SK-N-SH (cell line): Measurements from ENCODE around the gene SUMF2. TPM values are rescaled to one million over a fixed set of nuclear protein-coding genes. Genes with fewer than 3 reads are reported as not detected.

Experiments
- CTCF ChIA-PET: fragments of 300-600, 350-600 bp; formaldehyde crosslinking; extraction: SDS; loops from one replicate; lab custom pipeline; 2021; lab: Yijun Ruan, JAX
- POLR2A ChIA-PET: fragments of 350-600 bp; sonication (Branson Sonifier 250); formaldehyde crosslinking; extraction: SDS; loops from one replicate; lab custom pipeline; 2020; ENCODE audit warnings: antibody characterized with exemption, inconsistent platforms; lab: Yijun Ruan, JAX
- DNase-seq: peaks from one replicate; pipeline ENCODE4 v3.0.0; 2012
- H2AFZ ChIP-seq: fragments of 200-600 bp; sonication (generic); 2 replicates; pipeline ENCODE4 v1.8.1; 2016; ENCODE audit warnings: antibody characterized with exemption, mild to moderate bottlenecking, low read depth
- H3F3A ChIP-seq: fragments of 200-600 bp; sonication (generic); replicated peaks from 2 replicates; pipeline ENCODE3; 2016; ENCODE audit warnings: antibody characterized with exemption, mild to moderate bottlenecking; ENCODE audit not compliant: insufficient read depth
- H3K27ac ChIP-seq, 2 experiments: fragments of 200-500 bp in 1 of 2; fragments of 200-600 bp in 1 of 2; sonication (Bioruptor generic) in 1 of 2; sonication (generic), shearing (Covaris generic) in 1 of 2; 2 replicates each; pipeline versions ENCODE4 v1.5.1 to v1.6.1; 2014 to 2016; ENCODE audit warnings: low read depth in 2 of 2, inconsistent platforms in 1 of 2, low read length in 1 of 2, mild to moderate bottlenecking in 1 of 2, mixed read lengths in 1 of 2
- H3K27me3 ChIP-seq: fragments of 200-600 bp; sonication (generic), shearing (Covaris generic); 2 replicates; pipeline ENCODE4 v1.6.1; 2016; ENCODE audit warnings: mixed run types; ENCODE audit not compliant: insufficient read depth
- H3K36me3 ChIP-seq, 2 experiments: fragments of 200-500 bp in 1 of 2; fragments of 200-600 bp in 1 of 2; sonication (Bioruptor generic) in 1 of 2; sonication (generic) in 1 of 2; replicated peaks in 1 of 2; 2 replicates each; pipeline versions ENCODE3 to v1.5.1; 2014 to 2016; ENCODE audit warnings: low read length in 1 of 2, mild to moderate bottlenecking in 1 of 2; ENCODE audit not compliant: insufficient read depth in 2 of 2, control insufficient read depth in 1 of 2
- H3K4me1 ChIP-seq, 2 experiments: fragments of 200-500 bp in 1 of 2; fragments of 200-600 bp in 1 of 2; sonication (Bioruptor generic) in 1 of 2; sonication (generic), shearing (Covaris generic) in 1 of 2; 2 replicates each; pipeline versions ENCODE4 v1.5.1 to v1.6.1; 2014 to 2016; ENCODE audit warnings: low read depth in 1 of 2, low read length in 1 of 2, mixed run types in 1 of 2; ENCODE audit not compliant: insufficient read depth in 2 of 2, control insufficient read depth in 1 of 2
- H3K4me2 ChIP-seq: fragments of 200-600 bp; sonication (generic), shearing (Covaris generic); 2 replicates; pipeline ENCODE4 v1.6.1; 2017; ENCODE audit warnings: mixed run types
- H3K4me3 ChIP-seq, 2 experiments: fragments of 200-500 bp in 1 of 2; fragments of 200-600 bp in 1 of 2; sonication (Bioruptor generic) in 1 of 2; sonication (generic), shearing (Covaris generic) in 1 of 2; 2 replicates each; pipeline versions ENCODE4 v1.5.1 to v1.8.1; 2014 to 2016; ENCODE audit warnings: low read depth in 2 of 2, inconsistent platforms in 1 of 2, low read length in 1 of 2, mild to moderate bottlenecking in 1 of 2, mixed read lengths in 1 of 2, moderate library complexity in 1 of 2
- H3K79me2 ChIP-seq: fragments of 200-600 bp; sonication (generic); 2 replicates; pipeline ENCODE4 v1.8.1; 2017; ENCODE audit warnings: mild to moderate bottlenecking; ENCODE audit not compliant: insufficient read depth
- H3K9ac ChIP-seq: fragments of 200-600 bp; sonication (generic); 2 replicates; pipeline ENCODE4 v1.6.1; 2017; ENCODE audit warnings: mixed run types
- H3K9me2 ChIP-seq: fragments of 200-600 bp; sonication (generic); 2 replicates; pipeline ENCODE4 v1.6.1; 2017; ENCODE audit warnings: mixed run types
- H3K9me3 ChIP-seq: fragments of 200-600 bp; sonication (generic); 2 replicates; pipeline ENCODE4 v1.6.1; 2017; ENCODE audit warnings: mixed run types, mild to moderate bottlenecking, moderate library complexity
- H4K20me1 ChIP-seq: fragments of 200-600 bp; sonication (generic); 2 replicates; pipeline ENCODE4 v1.6.1; 2017; ENCODE audit warnings: mild to moderate bottlenecking, mixed run types; ENCODE audit not compliant: insufficient read depth
- ELF1 ChIP-seq: IDR thresholded peaks from 2 replicates; pipeline ENCODE4 v1.4.0; 2012
- EP300 ChIP-seq, 2 experiments: IDR thresholded peaks; 2 replicates each; pipeline versions ENCODE4 v1.4.0 to v1.6.1; 2012; ENCODE audit warnings: borderline replicate concordance in 1 of 2, low read depth in 1 of 2, low read length in 1 of 2
- FOSL2 ChIP-seq: IDR thresholded peaks from 2 replicates; pipeline ENCODE4 v1.4.0; 2012; ENCODE audit warnings: low read depth, mild to moderate bottlenecking, moderate library complexity, borderline replicate concordance
- FOXM1 ChIP-seq: IDR thresholded peaks from 2 replicates; pipeline ENCODE4 v1.4.0; 2012; ENCODE audit warnings: low read depth, mild to moderate bottlenecking
- GABPA ChIP-seq: IDR thresholded peaks from 2 replicates; pipeline ENCODE4 v1.4.0; 2012; ENCODE audit warnings: low read depth, mild to moderate bottlenecking
- MEF2A ChIP-seq: IDR thresholded peaks from 2 replicates; pipeline ENCODE4 v1.4.0; 2012; ENCODE audit warnings: low read depth, borderline replicate concordance
- NFIC ChIP-seq: IDR thresholded peaks from 2 replicates; pipeline ENCODE4 v1.4.0; 2012; ENCODE audit warnings: borderline replicate concordance
- POLR2AphosphoS5 ChIP-seq: IDR thresholded peaks from 2 replicates; pipeline ENCODE4 v1.6.1; 2012; ENCODE audit warnings: low read depth, low read length
- RFX5 ChIP-seq: IDR thresholded peaks from 2 replicates; pipeline ENCODE4 v1.6.1; 2012; ENCODE audit warnings: mild to moderate bottlenecking, improper control_type of control experiment, low read length
- RXRA ChIP-seq: IDR thresholded peaks from 2 replicates; pipeline ENCODE4 v1.4.0; 2012; ENCODE audit warnings: low read depth, mild to moderate bottlenecking, borderline replicate concordance
- SIN3A ChIP-seq: IDR thresholded peaks from 2 replicates; pipeline ENCODE4 v1.6.1; 2012; ENCODE audit warnings: low read depth, mild to moderate bottlenecking, low read length, moderate library complexity, borderline replicate concordance
- USF1 ChIP-seq: IDR thresholded peaks from 2 replicates; pipeline ENCODE4 v1.4.0; 2012; ENCODE audit warnings: low read depth, borderline replicate concordance
- USF2 ChIP-seq: fragments of 150-350 bp; IDR thresholded peaks from 2 replicates; pipeline ENCODE4 v1.6.1; 2017; ENCODE audit warnings: antibody characterized with exemption, low read length, low read depth, borderline replicate concordance
- WGBS: methylation state at CpG from one replicate; pipeline ENCODE4 v1.1.6; 2017; ENCODE audit warnings: low lambda C conversion rate; 5-methylcytosine and 5-hydroxymethylcytosine counted together
- polyA plus RNA-seq, 3 experiments: library from polyadenylated mRNA; depleted of rRNA; stranded (reverse); fragments of >200 nt; gene quantifications; 2 replicates each; pipeline ENCODE4 v1.2.3, GENCODE V29; 2012
- TF ChIP-seq, protein P1 (sequence below): IDR thresholded peaks from 2 replicates; pipeline ENCODE4; 2012
- TF ChIP-seq, protein P2 (sequence below): fragments of 150-350 bp; IDR thresholded peaks from 2 replicates; pipeline ENCODE4 v1.6.1; 2016; ENCODE audit warnings: mild to moderate bottlenecking, low read depth, low read length
- TF ChIP-seq, protein P3 (sequence below): IDR thresholded peaks from 2 replicates; pipeline ENCODE4 v1.6.1; 2012; ENCODE audit warnings: mild to moderate bottlenecking, low read depth, low read length, moderate library complexity
- TF ChIP-seq, protein P4 (sequence below): fragments of 200-600 bp; sonication (generic); IDR thresholded peaks from 2 replicates; pipeline ENCODE4 v1.6.1; 2017; ENCODE audit warnings: antibody characterized with exemption, mild to moderate bottlenecking, moderate library complexity

SUMF2 gene
- polyA plus RNA-seq, 1 of the 3 experiments (the other 2 are of a cell fraction): 162 TPM

DNA sequence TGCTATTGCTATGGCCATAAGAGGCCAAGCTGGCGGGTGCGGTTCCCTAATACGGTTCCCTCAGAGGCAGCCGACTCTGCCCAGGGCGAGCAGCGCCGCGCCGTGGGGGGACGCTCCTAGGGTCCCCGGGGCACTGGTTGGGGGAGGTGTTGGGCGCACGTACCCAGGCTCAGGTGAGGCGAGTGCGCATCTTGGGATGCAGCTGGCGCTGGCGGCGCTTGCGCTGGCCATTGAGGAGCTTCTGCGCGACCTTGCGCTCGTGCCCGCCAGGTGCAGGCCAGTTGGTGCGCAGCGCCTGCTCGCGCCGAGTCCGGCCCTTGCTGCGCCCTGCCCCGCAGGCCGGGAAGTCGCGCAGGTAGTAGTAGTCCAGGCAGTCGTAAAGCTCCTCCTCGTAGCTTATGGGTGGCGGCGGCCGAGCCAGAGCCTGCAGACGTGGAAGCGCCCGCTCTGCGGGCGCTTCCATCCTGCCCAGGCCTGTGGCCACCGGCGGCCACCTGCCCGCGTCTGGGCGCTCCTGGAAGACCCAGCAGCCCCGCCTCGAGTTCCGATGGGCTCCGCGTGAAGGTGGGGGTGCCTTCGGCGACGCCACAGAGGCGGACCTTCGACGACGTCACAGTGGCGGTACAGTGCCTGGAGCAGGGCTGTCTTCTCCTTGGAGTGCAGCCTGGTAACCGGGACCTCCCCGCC is 51.9 kb downstream of the SUMF2 start, which contains the start of gene NUPR2:
NUPR2 (minus strand) TSS at position 566 of the 687 bp plus-strand sequence; CDS start at position 463, 103 bp downstream.
- ChIA-PET CTCF (interaction anchor here (0.6 to 1.8 kb wide), 3 partner anchors 42 to 526 kb away, joined by 3 to 6 read pairs (median 3); partner anchors contain the start of gene SUMF2), POLR2A (interaction anchor here (1.4 kb wide), 1 partner anchor 10 kb away, joined by 4 read pairs; the partner anchor contains the start of gene CHCHD2)
- H3K4me3 ChIP-seq: no peak within 1 kb of the TSS
- H2AFZ ChIP-seq: no peak within 1 kb of the TSS
- TF ChIP-seq RFX5: no peak
- TF ChIP-seq GABPA: no peak
- no peaks in the 10 kb centered on the region for H3K9me2 ChIP-seq
- DNase-seq: peak; percentile 39
- no peaks in the 10 kb centered on the region for H3K9me3 ChIP-seq
- no peaks in the 10 kb centered on the region for H4K20me1 ChIP-seq
- H3K79me2 ChIP-seq: no peaks in the 10 kb centered on the region
- no peaks in the 10 kb centered on the region for H3K4me1 ChIP-seq
- no peak within 1 kb of the TSS; the same call in 1 of the 2 replicates for H3K4me2 ChIP-seq
- 15% methylated on average over 26 of the region's 65 CpGs for WGBS
- peaks cover 25% of the 10 kb centered on the region; the same call in 1 of the 2 replicates for H3K27me3 ChIP-seq
- no peak within 1 kb of the TSS for H3K9ac ChIP-seq
- no peaks in the 10 kb centered on the region for H3K36me3 ChIP-seq
- no peaks in the 10 kb centered on the region for H3F3A ChIP-seq
- no peak within 1 kb of the TSS for H3K27ac ChIP-seq

GRCh38 chr7:56121440-56121839 is 57.4 kb downstream of the SUMF2 start:
- Histone ChIP-seq H3F3A (no peaks in the 10 kb centered on the region), H3K4me3 (no peak overlapping the region), H3K79me2 (no peaks in the 10 kb centered on the region), H3K9ac (no peak overlapping the region), H3K9me2 (no peaks in the 10 kb centered on the region), H2AFZ (no peak overlapping the region), H3K36me3 (no peaks in the 10 kb centered on the region), H3K9me3 (no peaks in the 10 kb centered on the region), H3K27me3 (peaks cover 15% of the 10 kb centered on the region; the same call in 1 of the 2 replicates), H3K27ac (no peak overlapping the region), H3K4me2 (no peak overlapping the region), H4K20me1 (no peaks in the 10 kb centered on the region), H3K4me1 (no peaks in the 10 kb centered on the region)
- no peak for DNase-seq
- CTCF ChIA-PET: no interaction called here
- POLR2A ChIA-PET: no interaction called here
- TF ChIP-seq FOXM1: no peak
- TF ChIP-seq EP300 (IDR thresholded peaks at IDR 0.05; ENCODE audit: borderline replicate concordance in 1 of 2, low read depth in 1 of 2, low read length in 1 of 2): no peak
- TF ChIP-seq POLR2AphosphoS5: no peak
- TF ChIP-seq, protein P1, sequence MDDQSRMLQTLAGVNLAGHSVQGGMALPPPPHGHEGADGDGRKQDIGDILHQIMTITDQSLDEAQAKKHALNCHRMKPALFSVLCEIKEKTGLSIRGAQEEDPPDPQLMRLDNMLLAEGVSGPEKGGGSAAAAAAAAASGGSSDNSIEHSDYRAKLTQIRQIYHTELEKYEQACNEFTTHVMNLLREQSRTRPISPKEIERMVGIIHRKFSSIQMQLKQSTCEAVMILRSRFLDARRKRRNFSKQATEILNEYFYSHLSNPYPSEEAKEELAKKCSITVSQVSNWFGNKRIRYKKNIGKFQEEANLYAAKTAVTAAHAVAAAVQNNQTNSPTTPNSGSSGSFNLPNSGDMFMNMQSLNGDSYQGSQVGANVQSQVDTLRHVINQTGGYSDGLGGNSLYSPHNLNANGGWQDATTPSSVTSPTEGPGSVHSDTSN: no peak
- TF ChIP-seq USF2: no peak
- TF ChIP-seq ELF1: no peak
- TF ChIP-seq MEF2A: no peak
- TF ChIP-seq FOSL2: no peak
- TF ChIP-seq, protein P2, sequence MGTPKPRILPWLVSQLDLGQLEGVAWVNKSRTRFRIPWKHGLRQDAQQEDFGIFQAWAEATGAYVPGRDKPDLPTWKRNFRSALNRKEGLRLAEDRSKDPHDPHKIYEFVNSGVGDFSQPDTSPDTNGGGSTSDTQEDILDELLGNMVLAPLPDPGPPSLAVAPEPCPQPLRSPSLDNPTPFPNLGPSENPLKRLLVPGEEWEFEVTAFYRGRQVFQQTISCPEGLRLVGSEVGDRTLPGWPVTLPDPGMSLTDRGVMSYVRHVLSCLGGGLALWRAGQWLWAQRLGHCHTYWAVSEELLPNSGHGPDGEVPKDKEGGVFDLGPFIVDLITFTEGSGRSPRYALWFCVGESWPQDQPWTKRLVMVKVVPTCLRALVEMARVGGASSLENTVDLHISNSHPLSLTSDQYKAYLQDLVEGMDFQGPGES: no peak
- TF ChIP-seq NFIC: no peak
- no peak for TF ChIP-seq RXRA
- no peak for TF ChIP-seq USF1
- TF ChIP-seq, protein P3, sequence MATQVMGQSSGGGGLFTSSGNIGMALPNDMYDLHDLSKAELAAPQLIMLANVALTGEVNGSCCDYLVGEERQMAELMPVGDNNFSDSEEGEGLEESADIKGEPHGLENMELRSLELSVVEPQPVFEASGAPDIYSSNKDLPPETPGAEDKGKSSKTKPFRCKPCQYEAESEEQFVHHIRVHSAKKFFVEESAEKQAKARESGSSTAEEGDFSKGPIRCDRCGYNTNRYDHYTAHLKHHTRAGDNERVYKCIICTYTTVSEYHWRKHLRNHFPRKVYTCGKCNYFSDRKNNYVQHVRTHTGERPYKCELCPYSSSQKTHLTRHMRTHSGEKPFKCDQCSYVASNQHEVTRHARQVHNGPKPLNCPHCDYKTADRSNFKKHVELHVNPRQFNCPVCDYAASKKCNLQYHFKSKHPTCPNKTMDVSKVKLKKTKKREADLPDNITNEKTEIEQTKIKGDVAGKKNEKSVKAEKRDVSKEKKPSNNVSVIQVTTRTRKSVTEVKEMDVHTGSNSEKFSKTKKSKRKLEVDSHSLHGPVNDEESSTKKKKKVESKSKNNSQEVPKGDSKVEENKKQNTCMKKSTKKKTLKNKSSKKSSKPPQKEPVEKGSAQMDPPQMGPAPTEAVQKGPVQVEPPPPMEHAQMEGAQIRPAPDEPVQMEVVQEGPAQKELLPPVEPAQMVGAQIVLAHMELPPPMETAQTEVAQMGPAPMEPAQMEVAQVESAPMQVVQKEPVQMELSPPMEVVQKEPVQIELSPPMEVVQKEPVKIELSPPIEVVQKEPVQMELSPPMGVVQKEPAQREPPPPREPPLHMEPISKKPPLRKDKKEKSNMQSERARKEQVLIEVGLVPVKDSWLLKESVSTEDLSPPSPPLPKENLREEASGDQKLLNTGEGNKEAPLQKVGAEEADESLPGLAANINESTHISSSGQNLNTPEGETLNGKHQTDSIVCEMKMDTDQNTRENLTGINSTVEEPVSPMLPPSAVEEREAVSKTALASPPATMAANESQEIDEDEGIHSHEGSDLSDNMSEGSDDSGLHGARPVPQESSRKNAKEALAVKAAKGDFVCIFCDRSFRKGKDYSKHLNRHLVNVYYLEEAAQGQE: no peak
- TF ChIP-seq, protein P4, sequence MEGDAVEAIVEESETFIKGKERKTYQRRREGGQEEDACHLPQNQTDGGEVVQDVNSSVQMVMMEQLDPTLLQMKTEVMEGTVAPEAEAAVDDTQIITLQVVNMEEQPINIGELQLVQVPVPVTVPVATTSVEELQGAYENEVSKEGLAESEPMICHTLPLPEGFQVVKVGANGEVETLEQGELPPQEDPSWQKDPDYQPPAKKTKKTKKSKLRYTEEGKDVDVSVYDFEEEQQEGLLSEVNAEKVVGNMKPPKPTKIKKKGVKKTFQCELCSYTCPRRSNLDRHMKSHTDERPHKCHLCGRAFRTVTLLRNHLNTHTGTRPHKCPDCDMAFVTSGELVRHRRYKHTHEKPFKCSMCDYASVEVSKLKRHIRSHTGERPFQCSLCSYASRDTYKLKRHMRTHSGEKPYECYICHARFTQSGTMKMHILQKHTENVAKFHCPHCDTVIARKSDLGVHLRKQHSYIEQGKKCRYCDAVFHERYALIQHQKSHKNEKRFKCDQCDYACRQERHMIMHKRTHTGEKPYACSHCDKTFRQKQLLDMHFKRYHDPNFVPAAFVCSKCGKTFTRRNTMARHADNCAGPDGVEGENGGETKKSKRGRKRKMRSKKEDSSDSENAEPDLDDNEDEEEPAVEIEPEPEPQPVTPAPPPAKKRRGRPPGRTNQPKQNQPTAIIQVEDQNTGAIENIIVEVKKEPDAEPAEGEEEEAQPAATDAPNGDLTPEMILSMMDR: no peak
- no peak for TF ChIP-seq SIN3A
- WGBS: 32% methylated on average over 6 of the region's 6 CpGs
